ENCODE data around the gene CCDC47. TPM values are rescaled to one million over a fixed set of nuclear protein-coding genes. Genes with fewer than 3 reads are reported as not detected.

Gene CCDC47
- total RNA-seq, 1 experiment from 2014 or later = 117 TPM

DNA sequence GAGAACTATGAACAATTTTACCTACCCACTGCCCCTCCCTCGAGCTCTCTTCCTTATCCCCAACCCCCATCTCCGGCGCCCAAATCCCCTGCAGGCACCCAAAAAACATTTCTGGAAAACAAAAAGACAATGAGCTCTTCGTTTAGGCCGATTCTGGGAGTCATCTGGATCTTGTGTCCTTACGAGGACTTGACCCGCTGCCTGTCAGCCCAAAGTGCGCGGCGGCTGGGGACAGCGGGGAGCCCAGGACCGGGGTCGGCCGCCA is 32.3 kb downstream of the CCDC47 start:
- intact Hi-C loops (cut with micrococcal nuclease) = loop anchor here (1.0 kb wide), 1 partner anchor 32 kb away; the partner anchor contains the start of gene CCDC47
- H3K9ac ChIP-seq (ENCODE audit: low read length) = peak overlapping the region; percentile 88
- ATAC-seq (no peak), DNase-seq (ENCODE audit: low read depth, low spot score) (no peak)
- peak overlapping the region; percentile 89 for H3K4me2 ChIP-seq (ENCODE audit: low read length)
- H3K9me3 ChIP-seq (ENCODE audit: control insufficient read depth in 1 of 2, insufficient read depth in 1 of 2, low read depth in 1 of 2, low read length in 2 of 2) = no peaks in the 10 kb centered on the region
- no peaks in the 10 kb centered on the region; the same call in 1 of the 2 replicates for H4K20me1 ChIP-seq (ENCODE audit: insufficient read depth)
- H3K4me3 ChIP-seq (replicated peaks in 1 of 2; ENCODE audit: low read depth in 1 of 2, low read length in 2 of 2) = peak overlapping the region; percentile 87 to 97
- TF ChIP-seq, protein P1, sequence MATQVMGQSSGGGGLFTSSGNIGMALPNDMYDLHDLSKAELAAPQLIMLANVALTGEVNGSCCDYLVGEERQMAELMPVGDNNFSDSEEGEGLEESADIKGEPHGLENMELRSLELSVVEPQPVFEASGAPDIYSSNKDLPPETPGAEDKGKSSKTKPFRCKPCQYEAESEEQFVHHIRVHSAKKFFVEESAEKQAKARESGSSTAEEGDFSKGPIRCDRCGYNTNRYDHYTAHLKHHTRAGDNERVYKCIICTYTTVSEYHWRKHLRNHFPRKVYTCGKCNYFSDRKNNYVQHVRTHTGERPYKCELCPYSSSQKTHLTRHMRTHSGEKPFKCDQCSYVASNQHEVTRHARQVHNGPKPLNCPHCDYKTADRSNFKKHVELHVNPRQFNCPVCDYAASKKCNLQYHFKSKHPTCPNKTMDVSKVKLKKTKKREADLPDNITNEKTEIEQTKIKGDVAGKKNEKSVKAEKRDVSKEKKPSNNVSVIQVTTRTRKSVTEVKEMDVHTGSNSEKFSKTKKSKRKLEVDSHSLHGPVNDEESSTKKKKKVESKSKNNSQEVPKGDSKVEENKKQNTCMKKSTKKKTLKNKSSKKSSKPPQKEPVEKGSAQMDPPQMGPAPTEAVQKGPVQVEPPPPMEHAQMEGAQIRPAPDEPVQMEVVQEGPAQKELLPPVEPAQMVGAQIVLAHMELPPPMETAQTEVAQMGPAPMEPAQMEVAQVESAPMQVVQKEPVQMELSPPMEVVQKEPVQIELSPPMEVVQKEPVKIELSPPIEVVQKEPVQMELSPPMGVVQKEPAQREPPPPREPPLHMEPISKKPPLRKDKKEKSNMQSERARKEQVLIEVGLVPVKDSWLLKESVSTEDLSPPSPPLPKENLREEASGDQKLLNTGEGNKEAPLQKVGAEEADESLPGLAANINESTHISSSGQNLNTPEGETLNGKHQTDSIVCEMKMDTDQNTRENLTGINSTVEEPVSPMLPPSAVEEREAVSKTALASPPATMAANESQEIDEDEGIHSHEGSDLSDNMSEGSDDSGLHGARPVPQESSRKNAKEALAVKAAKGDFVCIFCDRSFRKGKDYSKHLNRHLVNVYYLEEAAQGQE (IDR thresholded peaks at IDR 0.05; ENCODE audit: low read depth) = no peak
- TF ChIP-seq JUND (IDR thresholded peaks at IDR 0.05) = no peak
- no peaks in the 10 kb centered on the region for H3K27me3 ChIP-seq (ENCODE audit: insufficient read depth, low read length)
- no peak overlapping the region for H2AFZ ChIP-seq (ENCODE audit: low read depth, low read length, poor library complexity, severe bottlenecking)
- H3K9me2 ChIP-seq (ENCODE audit: insufficient read depth) = no peaks in the 10 kb centered on the region
- H3K79me2 ChIP-seq (ENCODE audit: insufficient read depth, low read length) = peaks cover 18% of the 10 kb centered on the region
- peaks cover 6 to 23% of the 10 kb centered on the region in 2 experiments; a peak in 3 of 4 replicates for H3K4me1 ChIP-seq (ENCODE audit: control insufficient read depth in 1 of 2, insufficient read depth in 2 of 2, low read length in 2 of 2)
- H3K36me3 ChIP-seq (ENCODE audit: control insufficient read depth in 1 of 2, insufficient read depth in 2 of 2, low read length in 2 of 2) = peaks cover 7 to 10% of the 10 kb centered on the region in 2 experiments; a peak in 3 of 4 replicates
- RAD21 ChIA-PET (ENCODE audit: low non-redundant PET in 1 of 2, low total read pairs in 2 of 2, uncharacterized antibody in 2 of 2, unreplicated experiment in 2 of 2) = no interaction called here
- CTCF ChIA-PET = no interaction called here
- POLR2A ChIA-PET = interaction anchor here (1.5 kb wide), 1 partner anchor 32 kb away, joined by 5 read pairs; the partner anchor contains the start of genes CCDC47 and DDX42
- BruUV-seq (replicated peaks) = no TSS peak
- peak overlapping the region; percentile 89 for H3K27ac ChIP-seq (ENCODE audit: low read depth, low read length)

DNA sequence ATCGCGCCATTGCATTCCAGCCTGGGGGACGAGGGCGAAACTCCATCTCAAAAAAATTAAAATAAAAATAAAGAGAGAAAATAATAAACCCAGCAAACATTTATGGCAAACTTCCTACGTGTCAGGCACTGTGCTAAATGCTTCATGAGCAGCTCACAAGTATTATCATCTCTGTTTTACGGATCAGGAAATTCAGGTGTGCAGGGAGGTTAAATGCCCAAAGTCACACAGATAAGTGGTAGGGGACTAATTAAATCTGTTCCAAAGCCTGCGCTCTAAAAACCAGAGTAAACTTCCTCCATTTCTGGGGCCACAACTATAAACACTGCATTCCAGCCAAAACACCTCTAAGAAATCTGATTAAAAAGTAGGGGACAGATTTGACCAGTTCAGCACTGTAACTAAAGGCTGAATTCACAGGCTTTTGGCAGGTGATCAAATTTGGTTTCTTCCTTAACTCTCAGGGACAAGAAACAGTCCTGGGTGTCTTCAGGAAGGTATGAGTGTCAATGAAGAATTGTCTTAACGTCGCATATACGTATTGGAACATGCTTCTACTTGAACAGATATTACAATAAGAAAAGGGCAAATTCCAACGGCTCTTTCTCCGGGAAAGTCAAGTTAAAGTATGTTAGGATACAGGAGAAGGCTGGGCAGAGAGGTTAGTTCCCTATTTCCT is 32.8 kb downstream of the CCDC47 start:
- Histone ChIP-seq H3K36me3 (ENCODE audit: control insufficient read depth in 1 of 2, insufficient read depth in 2 of 2, low read length in 2 of 2) (peaks cover 2 to 5% of the 10 kb centered on the region in 2 experiments; a peak in 3 of 4 replicates), H2AFZ (ENCODE audit: low read depth, low read length, poor library complexity, severe bottlenecking) (no peak overlapping the region), H3K27ac (ENCODE audit: low read depth, low read length) (peak overlapping the region; percentile 89), H3K4me1 (ENCODE audit: control insufficient read depth in 1 of 2, insufficient read depth in 2 of 2, low read length in 2 of 2) (peaks cover 6 to 23% of the 10 kb centered on the region in 2 experiments; a peak in 3 of 4 replicates), H3K9ac (ENCODE audit: low read length) (peak overlapping the region; percentile 88), H4K20me1 (ENCODE audit: insufficient read depth) (no peaks in the 10 kb centered on the region; the same call in 1 of the 2 replicates), H3K9me3 (ENCODE audit: control insufficient read depth in 1 of 2, insufficient read depth in 1 of 2, low read depth in 1 of 2, low read length in 2 of 2) (no peaks in the 10 kb centered on the region), H3K4me3 (replicated peaks in 1 of 2; ENCODE audit: low read depth in 1 of 2, low read length in 2 of 2) (peak overlapping the region; percentile 87 to 97), H3K9me2 (ENCODE audit: insufficient read depth) (no peaks in the 10 kb centered on the region), H3K27me3 (ENCODE audit: insufficient read depth, low read length) (no peaks in the 10 kb centered on the region), H3K4me2 (ENCODE audit: low read length) (peak overlapping the region; percentile 89), H3K79me2 (ENCODE audit: insufficient read depth, low read length) (peaks cover 18% of the 10 kb centered on the region)
- no peak for TF ChIP-seq FOSL1 (IDR thresholded peaks at IDR 0.05; ENCODE audit: low read depth)
- no peak for TF ChIP-seq SRF (IDR thresholded peaks at IDR 0.05; ENCODE audit: low read depth)
- intact Hi-C loops (cut with micrococcal nuclease) = loop anchor here (1.0 kb wide), 1 partner anchor 33 kb away; the partner anchor contains the start of gene CCDC47
- ChIA-PET POLR2A (interaction anchor here (1.5 kb wide), 1 partner anchor 33 kb away, joined by 5 read pairs; the partner anchor contains the start of genes CCDC47 and DDX42), CTCF (interaction anchor here (0.6 to 1.6 kb wide), 3 partner anchors 11 to 312 kb away, joined by 3 read pairs; no protein-coding TSS in a partner anchor), RAD21 (ENCODE audit: low non-redundant PET in 1 of 2, low total read pairs in 2 of 2, uncharacterized antibody in 2 of 2, unreplicated experiment in 2 of 2) (no interaction called here)
- DNase-seq (ENCODE audit: low read depth, low spot score) (no peak), ATAC-seq (no peak)
- BruUV-seq (replicated peaks) = TSS peak; percentile 59
